ENCODE results near the gene USP35. TPM values are rescaled to one million over a fixed set of nuclear protein-coding genes. Genes with fewer than 3 reads are reported as not detected.

Gene USP35
- total RNA-seq, 1 experiment from 2014 or later = 11.8 TPM

- no TSS peak for BruUV-seq (replicated peaks)
- H3K27ac ChIP-seq (ENCODE audit: low read length) = no peak overlapping the region
- TF ChIP-seq REST (IDR thresholded peaks at IDR 0.05; ENCODE audit: insufficient read depth in 1 of 2, low read depth in 2 of 2, low read length in 1 of 2) (no peak), SIN3A (IDR thresholded peaks at IDR 0.05; ENCODE audit: borderline replicate concordance, insufficient read depth, low read depth, low read length) (no peak), CTCF (IDR thresholded peaks at IDR 0.05) (no peak), TCF7L2 (IDR thresholded peaks at IDR 0.05; ENCODE audit: low read depth, low read length) (no peak), POLR2AphosphoS5 (IDR thresholded peaks at IDR 0.05; ENCODE audit: low read depth, low read length) (no peak)
- no peaks in the 10 kb centered on the region for H3K4me1 ChIP-seq (ENCODE audit: control insufficient read depth, insufficient read depth, low read length)
- intact Hi-C loops (cut with micrococcal nuclease; ENCODE audit: unreplicated experiment) = no loop called here
- no peaks in the 10 kb centered on the region for H3K36me3 ChIP-seq (ENCODE audit: control insufficient read depth, insufficient read depth, low read length)
- no peaks in the 10 kb centered on the region for H3K27me3 ChIP-seq (ENCODE audit: control insufficient read depth, insufficient read depth, low read length)
- H3K9me3 ChIP-seq (ENCODE audit: control insufficient read depth, insufficient read depth, low read depth, low read length) = no peaks in the 10 kb centered on the region
- no peak for ATAC-seq
- ChIA-PET POLR2A (no interaction called here), CTCF (no interaction called here)
- H3K4me3 ChIP-seq (ENCODE audit: low read depth in 2 of 2, low read length in 2 of 2) = no peak overlapping the region
- no peak for DNase-seq (ENCODE audit: low read depth, low spot score)
- in situ Hi-C loops (cut with HindIII; ENCODE audit: low pct_unique_long_range_greater_than_20kb, low sequenced_read_pairs) = no loop called here
Measured at GRCh38 chr11:78203184-78203583, 14.5 kb downstream of the USP35 start.

GRCh38 chr11:78205256-78205655 lies 16.5 kb downstream of the USP35 start:
- H3K4me3 ChIP-seq (ENCODE audit: low read depth in 2 of 2, low read length in 2 of 2) = no peak overlapping the region
- ATAC-seq (no peak), DNase-seq (ENCODE audit: low read depth, low spot score) (no peak)
- TF ChIP-seq SIN3A (IDR thresholded peaks at IDR 0.05; ENCODE audit: borderline replicate concordance, insufficient read depth, low read depth, low read length) = no peak
- TF ChIP-seq CTCF (IDR thresholded peaks at IDR 0.05) = no peak
- TF ChIP-seq REST (IDR thresholded peaks at IDR 0.05; ENCODE audit: insufficient read depth in 1 of 2, low read depth in 2 of 2, low read length in 1 of 2) = no peak
- no peak for TF ChIP-seq TCF7L2 (IDR thresholded peaks at IDR 0.05; ENCODE audit: low read depth, low read length)
- no peak for TF ChIP-seq POLR2AphosphoS5 (IDR thresholded peaks at IDR 0.05; ENCODE audit: low read depth, low read length)
- H3K9me3 ChIP-seq (ENCODE audit: control insufficient read depth, insufficient read depth, low read depth, low read length) = no peaks in the 10 kb centered on the region
- H3K4me1 ChIP-seq (ENCODE audit: control insufficient read depth, insufficient read depth, low read length) = no peaks in the 10 kb centered on the region
- in situ Hi-C loops (cut with HindIII; ENCODE audit: low pct_unique_long_range_greater_than_20kb, low sequenced_read_pairs) (no loop called here), intact Hi-C loops (cut with micrococcal nuclease; ENCODE audit: unreplicated experiment) (no loop called here)
- no peaks in the 10 kb centered on the region for H3K27me3 ChIP-seq (ENCODE audit: control insufficient read depth, insufficient read depth, low read length)
- no TSS peak for BruUV-seq (replicated peaks)
- H3K27ac ChIP-seq (ENCODE audit: low read length) = no peak overlapping the region
- H3K36me3 ChIP-seq (ENCODE audit: control insufficient read depth, insufficient read depth, low read length) = no peaks in the 10 kb centered on the region
- ChIA-PET CTCF (no interaction called here), POLR2A (interaction anchor here (0.7 kb wide), 1 partner anchor 380 kb away, joined by 4 read pairs; no protein-coding TSS in a partner anchor)

Measured in Panc1 (cell line).